HG03469 (cell line): ENCODE results near the gene HOXC10.

Experiments used
- ATAC-seq: cut with Tn5 transposase; IDR thresholded peaks from one replicate; pipeline ENCODE4 v1.9.1; 2021; ENCODE audit warnings: mild to moderate bottlenecking, moderate library complexity, moderate number of reproducible peaks; ENCODE audit not compliant: unreplicated experiment

The HOXC10 gene

DNA sequence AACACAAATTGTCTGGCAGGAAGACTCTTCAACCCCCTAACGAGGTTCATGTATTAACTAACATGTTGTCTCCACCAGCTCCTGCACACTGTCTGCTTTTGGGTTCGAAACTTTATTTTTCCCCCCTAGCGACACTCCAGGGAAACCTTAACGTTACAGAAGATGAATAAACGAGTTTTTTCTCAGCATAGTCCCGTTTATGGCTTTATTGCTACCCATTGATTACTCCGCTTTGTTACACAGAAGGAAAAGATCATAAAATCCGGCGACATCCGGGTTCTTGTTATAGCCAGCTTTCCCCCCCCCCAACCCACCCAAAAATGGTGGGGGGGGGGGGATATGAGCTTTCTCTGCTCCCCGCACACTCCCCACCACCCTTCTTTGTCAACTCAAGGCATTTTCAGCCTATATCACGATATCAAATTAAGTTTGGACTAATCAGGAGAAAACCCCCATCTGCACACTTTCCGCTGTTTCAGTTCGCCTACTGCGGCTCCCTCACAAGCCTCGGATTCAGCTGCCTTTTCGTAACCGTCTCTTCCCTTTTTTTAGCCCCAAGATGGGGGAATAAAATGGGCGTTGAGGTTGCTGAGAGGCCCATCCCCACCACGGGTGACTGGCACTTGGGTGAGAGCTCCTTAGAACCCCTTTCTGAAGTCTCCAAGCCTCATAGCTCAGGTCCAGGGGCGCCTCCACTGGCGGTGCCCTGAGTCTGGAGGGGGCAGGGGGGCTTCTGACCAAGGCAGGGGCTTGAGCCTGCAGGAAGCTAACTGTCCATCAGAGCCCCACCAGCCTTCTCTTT, 41.9 kb downstream of the HOXC10 start:
- no peak for ATAC-seq

DNA sequence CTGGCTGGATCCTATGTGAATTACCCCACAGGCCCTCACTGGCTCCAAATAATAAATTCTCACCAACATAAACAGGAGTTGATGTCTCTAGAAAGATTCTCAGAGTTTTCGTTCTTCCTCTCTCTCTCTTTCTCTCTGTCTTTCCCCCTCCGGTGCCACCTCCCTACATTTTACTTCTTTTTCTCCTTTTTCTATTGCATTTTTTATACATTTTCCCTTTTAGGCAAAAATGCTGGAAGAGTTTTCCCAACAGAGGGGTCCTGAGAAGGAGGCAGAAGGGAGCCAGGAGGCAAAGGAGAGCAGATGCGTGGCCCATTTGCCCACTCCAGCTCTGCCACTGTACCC, 42.5 kb downstream of the HOXC10 start:
- no peak for ATAC-seq

DNA sequence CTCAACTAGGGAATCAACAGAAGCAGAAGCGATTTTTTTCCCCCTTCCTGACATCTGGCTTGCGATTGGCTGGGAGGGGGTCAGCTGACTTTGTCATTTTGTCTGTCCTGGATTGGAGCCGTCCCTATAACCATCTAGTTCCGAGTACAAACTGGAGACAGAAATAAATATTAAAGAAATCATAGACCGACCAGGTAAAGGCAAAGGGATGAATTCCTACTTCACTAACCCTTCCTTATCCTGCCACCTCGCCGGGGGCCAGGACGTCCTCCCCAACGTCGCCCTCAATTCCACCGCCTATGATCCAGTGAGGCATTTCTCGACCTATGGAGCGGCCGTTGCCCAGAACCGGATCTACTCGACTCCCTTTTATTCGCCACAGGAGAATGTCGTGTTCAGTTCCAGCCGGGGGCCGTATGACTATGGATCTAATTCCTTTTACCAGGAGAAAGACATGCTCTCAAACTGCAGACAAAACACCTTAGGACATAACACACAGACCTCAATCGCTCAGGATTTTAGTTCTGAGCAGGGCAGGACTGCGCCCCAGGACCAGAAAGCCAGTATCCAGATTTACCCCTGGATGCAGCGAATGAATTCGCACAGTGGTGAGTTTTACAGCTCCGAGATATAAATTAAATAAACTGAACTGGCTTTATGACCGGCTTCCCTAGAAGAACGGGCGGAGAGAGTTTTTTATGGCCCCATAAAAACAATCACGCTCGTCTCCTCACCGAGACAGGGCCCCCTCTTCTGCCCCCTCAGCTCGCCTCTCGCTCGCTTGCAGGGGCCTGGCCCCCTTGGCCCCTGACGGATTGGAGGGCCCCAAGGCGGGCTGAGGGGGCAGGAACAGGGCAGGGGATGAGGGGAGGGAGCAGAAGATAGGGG, 43.6 kb downstream of the HOXC10 start, which contains the start of gene HOXC6:
TSS of gene HOXC6 (plus strand) at position 127 of the 888 bp plus-strand sequence. CDS start at position 209, 82 bp downstream.
- no peak for ATAC-seq

DNA sequence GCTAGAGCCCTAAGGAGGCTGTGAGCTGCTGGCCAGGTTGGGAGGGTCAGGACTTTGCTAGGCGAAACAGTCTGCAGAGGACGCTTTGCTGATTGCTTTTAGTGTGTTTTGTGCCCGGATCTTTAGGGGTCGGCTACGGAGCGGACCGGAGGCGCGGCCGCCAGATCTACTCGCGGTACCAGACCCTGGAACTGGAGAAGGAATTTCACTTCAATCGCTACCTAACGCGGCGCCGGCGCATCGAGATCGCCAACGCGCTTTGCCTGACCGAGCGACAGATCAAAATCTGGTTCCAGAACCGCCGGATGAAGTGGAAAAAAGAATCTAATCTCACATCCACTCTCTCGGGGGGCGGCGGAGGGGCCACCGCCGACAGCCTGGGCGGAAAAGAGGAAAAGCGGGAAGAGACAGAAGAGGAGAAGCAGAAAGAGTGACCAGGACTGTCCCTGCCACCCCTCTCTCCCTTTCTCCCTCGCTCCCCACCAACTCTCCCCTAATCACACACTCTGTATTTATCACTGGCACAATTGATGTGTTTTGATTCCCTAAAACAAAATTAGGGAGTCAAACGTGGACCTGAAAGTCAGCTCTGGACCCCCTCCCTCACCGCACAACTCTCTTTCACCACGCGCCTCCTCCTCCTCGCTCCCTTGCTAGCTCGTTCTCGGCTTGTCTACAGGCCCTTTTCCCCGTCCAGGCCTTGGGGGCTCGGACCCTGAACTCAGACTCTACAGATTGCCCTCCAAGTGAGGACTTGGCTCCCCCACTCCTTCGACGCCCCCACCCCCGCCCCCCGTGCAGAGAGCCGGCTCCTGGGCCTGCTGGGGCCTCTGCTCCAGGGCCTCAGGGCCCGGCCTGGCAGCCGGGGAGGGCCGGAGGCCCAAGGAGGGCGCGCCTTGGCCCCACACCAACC, 44.8 kb downstream of the HOXC10 start:
- ATAC-seq: no peak

DNA sequence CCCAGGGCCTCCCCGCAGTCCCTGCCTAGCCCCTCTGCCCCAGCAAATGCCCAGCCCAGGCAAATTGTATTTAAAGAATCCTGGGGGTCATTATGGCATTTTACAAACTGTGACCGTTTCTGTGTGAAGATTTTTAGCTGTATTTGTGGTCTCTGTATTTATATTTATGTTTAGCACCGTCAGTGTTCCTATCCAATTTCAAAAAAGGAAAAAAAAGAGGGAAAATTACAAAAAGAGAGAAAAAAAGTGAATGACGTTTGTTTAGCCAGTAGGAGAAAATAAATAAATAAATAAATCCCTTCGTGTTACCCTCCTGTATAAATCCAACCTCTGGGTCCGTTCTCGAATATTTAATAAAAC, 45.5 kb downstream of the HOXC10 start:
- ATAC-seq: no peak

DNA sequence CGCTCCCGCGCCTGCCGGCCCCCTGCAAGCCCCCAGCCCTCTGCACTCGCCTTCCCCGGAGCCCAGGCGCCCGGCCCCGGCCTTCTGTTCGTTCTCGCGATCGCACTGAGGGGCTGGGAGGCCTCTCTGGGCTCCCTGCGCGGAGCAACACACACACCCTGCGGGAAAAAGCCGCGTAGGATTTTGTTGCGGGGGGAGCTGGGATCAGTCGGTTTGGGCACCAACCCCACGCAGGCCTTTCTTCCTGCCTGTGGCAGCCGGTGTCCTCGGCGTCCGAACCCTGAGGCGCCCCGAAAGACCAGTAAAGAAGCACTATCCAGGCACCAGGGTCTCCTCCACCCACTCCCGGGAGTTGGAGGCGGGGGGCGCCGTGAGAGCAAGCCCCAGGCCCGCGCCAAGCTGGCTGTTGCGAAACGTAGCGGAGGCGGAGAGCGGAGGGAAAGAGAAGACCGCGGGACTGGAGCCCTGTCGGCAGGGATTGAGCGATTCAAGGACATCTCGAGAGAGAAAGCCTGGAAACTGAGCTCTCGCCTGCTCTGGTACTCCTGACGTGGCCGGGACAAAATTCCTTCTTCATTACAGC, 46.0 kb downstream of the HOXC10 start:
- ATAC-seq: no peak

DNA sequence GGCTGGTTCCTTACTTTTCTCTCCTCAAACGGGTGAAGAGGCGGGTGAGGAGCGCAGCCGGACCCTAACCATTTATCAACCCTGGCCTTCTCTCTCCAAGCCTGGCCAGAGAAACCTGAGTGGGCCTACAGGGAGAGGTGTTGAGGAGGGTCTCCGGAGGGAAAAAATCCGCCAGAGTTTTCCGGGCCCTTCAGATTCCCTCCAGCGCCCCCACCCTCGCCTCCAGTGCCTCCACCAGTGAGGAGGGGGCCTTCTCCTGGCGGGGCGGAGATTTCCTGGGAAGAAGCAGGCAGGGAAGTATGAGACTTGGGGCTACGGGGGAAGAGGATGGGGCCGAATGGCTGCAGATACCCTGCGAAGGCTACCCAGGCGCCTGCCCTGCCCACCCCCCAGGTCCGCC, 46.5 kb downstream of the HOXC10 start:
- ATAC-seq: no peak

DNA sequence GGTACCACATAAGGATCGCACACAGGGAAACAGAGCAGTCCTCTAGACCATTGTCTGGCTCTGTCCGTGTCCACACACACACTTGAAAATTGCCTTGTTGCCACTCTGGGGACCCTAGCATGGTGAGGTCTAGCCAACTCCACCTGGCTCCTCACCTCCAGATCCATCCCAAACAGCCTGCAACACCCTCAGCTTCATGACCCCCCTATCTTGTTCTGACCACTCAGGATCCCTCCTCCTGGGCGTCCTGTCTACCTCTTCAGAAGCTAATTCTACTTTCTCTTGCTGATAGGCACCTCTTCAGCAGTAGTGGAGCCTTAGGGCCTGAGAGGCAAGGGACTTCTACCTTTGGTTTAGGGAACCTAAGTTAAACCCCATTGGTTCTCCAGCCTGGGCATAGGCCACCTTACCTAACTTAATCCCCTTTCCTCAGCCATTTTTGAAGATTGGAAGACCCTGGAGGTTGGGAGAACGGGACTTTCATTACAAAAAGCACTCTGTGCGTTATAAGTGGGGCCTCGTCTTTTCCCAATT, 47.2 kb downstream of the HOXC10 start:
- ATAC-seq: no peak

DNA sequence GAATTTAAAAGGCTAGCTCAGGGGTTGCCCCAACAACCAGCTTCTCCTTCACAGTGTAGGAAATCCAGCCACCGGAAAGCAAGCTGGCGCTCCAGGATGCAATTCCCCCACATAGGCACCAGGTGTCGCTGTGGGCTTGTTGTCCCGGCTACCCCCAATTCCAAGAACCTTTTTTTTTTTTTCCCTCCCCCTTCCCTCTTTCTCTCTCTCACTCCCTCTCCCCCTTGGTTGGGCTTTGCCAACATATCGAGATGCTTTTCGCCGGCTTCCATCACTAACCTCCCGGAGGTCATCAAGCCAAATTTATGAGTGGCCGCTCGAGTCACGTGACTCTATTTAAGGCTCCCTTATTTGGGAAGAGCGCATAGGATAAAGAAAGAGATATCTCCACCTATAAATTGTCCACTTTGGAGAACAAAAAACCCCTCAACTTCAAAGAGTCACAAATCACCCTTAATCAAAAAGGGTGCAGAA, 47.7 kb downstream of the HOXC10 start, which contains the start of gene HOXC5:
TSS of gene HOXC5 (plus strand) at position 424 of the 474 bp plus-strand sequence. CDS start 73 bp downstream, outside the sequence.
- no peak for ATAC-seq

DNA sequence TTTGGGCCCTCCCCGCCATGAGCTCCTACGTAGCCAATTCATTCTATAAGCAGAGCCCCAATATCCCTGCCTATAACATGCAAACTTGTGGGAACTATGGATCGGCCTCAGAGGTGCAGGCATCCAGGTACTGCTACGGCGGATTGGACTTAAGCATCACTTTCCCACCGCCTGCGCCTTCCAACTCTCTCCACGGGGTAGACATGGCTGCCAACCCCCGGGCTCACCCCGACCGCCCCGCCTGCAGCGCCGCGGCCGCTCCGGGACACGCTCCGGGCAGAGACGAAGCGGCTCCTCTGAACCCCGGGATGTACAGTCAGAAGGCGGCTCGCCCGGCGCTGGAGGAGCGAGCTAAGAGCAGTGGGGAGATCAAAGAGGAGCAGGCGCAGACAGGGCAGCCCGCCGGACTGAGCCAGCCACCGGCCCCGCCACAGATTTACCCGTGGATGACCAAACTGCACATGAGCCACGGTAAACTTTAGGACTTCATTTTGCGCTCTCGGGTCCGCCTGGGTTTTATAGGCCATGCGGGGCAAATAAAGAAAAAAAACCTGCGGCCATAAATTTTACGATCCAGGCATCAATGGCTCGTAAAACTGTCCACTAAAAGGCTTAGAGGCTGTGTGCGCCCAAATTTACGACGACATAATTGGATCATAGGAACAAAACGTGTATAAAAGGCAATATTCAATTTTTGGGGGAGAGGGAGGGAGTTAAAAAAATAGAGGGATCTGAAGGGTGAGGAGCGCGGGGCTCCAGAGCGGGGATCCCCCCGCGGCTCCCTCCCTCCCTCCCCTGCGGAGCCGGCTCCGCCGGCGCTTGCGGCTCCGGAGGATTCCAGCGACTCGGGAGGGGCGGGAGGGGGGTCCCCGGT, 48.4 kb downstream of the HOXC10 start:
- ATAC-seq: no peak

DNA sequence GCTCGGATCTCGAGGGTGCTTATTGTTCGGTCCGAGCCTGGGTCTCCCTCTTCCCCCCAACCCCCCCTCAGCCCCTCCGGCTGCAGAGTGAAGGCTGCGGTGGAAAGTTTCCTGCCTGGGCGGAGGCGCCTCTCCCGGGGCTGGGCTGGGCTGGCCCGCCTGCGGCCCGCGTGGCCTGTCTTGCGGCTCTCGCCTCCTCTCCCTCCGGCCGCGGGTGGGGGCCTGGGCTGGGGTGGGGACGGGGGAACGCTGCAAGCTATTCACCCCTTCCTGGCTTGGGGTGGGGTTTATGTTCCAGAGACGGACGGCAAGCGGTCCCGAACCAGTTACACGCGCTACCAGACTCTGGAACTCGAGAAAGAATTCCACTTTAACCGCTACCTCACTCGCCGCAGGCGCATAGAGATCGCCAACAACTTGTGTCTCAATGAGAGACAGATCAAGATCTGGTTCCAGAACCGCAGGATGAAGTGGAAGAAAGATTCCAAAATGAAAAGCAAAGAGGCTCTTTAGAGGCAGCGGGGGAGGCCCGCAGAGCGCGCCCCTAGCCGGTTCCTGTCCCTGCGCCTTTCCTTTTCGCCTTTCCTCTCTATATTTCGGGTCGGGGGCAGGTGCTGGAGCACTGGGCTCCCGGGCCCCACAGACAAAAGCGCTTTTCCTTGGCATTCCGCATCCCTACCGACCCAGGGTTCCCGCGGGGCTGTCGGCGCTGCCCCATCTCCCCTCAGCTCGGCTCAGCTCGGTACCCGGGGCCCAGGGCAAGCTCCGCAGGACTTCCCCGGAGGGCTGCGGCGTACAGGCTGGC, 49.2 kb downstream of the HOXC10 start:
- no peak for ATAC-seq

DNA sequence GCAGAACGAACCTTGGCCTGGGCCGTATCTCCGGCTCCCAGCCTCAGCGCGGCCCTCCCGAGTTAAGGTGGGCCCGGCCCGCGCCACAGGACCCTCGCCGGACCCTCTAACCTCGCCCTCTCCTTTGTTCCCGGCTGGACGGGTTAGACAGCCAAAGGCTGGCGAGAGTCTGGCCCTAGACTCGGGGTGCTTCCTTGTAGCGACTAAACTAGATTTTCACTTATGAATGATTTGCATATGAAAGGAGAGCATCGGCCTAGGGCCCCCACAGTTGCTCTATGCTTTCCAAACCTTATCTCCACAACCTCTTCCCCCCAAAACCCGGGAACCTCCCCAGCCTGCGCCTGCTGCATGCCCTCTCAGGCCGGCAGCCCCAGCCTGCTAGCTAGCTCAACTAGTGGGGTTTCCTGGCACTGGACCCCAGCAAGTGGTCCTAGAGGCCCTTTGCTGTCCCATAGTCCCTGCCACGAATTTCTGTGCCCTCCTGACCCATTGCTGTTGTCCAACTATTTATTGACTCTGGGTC, 49.9 kb downstream of the HOXC10 start:
- no peak for ATAC-seq

DNA sequence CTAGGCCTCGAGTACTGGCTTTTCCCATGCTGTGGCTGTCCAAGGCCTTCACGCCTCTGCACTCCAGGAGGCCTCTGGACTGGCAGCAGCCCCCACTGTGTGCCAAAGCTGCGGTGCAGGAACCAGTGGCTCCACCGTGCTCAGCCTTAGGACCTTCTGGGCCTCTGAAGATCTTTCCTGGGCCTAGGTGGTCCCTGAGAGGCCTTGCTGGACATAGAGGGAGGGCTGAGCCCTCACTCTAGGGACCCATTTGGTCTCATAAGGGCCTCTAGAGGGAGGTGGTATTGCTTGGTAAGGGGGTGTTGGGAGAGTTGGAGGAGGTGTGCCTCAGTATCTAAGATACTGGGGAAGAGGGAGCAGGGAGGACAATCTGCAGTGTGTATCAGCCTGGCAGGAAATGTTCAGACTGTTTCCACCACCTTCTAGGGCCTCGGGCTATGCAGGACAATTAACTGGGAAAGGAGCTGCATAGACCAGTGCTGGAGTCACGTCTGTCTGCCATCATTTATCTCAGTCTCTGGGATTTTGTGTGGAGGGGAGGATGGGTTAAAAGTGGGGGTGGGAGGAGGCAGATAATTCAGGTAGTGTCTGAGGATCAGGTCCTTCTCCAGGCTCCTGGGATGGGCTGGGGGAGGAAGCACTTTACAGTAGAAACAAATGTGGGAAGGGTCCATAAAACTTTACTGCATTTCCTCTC, 50.8 kb downstream of the HOXC10 start:
- no peak for ATAC-seq

DNA sequence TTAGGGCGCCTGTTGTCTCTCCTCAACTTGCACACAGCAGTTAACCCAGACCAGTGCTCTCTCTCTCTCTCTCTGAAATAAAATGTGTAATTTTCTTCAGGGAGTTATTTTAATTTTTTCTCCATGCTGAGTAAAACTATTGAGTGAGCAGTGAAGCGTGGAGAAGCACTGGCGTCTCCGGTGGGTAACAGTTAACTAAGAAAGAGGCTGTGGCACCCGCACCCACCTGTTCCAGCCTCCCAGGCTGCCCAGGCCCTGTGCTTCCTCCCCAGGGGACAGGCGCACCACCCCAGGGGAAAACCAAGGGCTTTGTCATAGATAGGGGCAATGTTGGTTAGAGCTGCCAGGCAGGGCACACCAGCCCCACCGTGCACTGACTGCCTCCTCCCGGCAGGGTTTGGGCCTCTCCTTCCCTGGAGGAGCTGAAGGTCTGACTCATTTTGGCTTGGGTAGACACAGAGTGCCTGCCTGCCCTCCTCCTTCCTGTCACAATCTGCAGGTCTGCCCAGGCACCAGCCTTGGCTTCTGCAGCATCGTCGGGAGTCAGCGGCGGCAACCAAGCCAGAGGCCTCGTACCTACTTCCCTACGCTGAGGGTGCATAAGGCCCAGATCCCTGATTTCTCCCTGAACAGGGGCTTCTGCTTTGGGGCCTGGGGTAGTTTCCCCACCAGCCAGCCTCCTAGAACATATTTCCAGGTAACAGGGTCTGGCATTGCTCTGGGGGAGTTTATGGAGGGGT, 51.8 kb downstream of the HOXC10 start:
- no peak for ATAC-seq

DNA sequence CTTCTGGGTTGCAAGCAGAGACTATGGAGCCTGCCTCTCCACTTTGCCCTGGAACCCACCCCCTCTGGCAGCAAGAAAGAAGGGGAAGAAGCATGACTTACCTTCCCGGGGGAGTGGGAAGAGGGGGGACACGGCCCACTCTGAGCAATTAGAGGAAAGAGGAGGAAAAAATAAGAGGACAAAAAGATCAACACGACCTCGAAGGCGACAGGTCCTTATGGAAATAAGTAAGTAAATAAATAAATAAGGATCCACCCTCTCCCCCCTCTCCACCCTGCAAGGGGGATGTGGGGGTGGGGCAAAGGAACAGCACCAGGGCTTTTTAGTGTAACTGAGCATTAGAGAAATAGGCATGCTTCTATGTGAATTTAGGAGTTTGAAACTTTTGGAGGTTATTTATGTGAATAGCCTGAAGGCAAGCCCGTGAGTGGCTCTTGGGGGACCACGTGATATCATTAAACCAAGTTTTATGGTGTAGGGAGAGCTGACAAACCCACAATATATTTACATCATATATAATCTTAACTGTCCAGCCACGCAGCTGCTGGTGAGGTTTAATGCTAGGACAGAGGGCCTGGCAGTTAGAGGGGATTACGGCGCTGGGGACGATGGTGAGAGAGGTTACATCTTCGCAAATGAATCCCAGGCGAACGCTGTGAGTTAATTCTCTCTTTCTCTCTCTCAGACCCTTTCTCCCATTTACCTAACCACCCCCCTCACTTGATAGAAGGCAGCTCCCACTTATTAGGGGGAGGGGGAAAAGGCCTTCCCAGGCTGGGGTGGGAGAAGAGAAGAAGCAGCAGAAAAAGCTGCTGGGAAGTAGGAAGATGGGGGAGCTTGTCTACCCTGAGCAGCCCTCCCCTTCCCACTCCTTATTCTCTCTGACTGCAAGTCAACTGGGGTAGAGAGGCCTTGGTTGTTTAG, 52.7 kb downstream of the HOXC10 start:
- ATAC-seq: no peak
